H9 (cell line): ENCODE results near the gene ETFA. TPM values are rescaled to one million over a fixed set of nuclear protein-coding genes. Genes with fewer than 3 reads are reported as not detected.

ENCODE experiments used
- DNase-seq: peaks from one replicate; pipeline ENCODE4 v3.0.0-alpha.2; 2017
- H2AFZ ChIP-seq: one replicate; pipeline ENCODE4 v1.6.1; 2013; ENCODE audit warnings: mild to moderate bottlenecking, low read length, control low read depth, moderate library complexity
- H2AK5ac ChIP-seq: 2 replicates; pipeline ENCODE4 v1.6.1; 2013; ENCODE audit warnings: low read length, control low read depth, mixed read lengths; ENCODE audit not compliant: insufficient read length
- H2BK120ac ChIP-seq: one replicate; pipeline ENCODE4 v1.6.1; 2013; ENCODE audit warnings: low read depth, mild to moderate bottlenecking, low read length, control low read depth, inconsistent platforms; ENCODE audit not compliant: poor library complexity, severe bottlenecking
- H2BK12ac ChIP-seq: 2 replicates; pipeline ENCODE4 v1.6.1; 2013; ENCODE audit warnings: low read length, control low read depth, mixed read lengths, low read depth; ENCODE audit not compliant: insufficient read length
- H2BK15ac ChIP-seq: 2 replicates; pipeline ENCODE4 v1.6.1; 2013; ENCODE audit warnings: low read depth, low read length, control low read depth
- H2BK20ac ChIP-seq: one replicate; pipeline ENCODE4 v1.6.1; 2013; ENCODE audit warnings: low read depth, mild to moderate bottlenecking, low read length, control low read depth, inconsistent platforms; ENCODE audit not compliant: poor library complexity, severe bottlenecking
- H2BK5ac ChIP-seq: 2 replicates; pipeline ENCODE4 v1.6.1; 2013; ENCODE audit warnings: low read length, control low read depth, mixed read lengths; ENCODE audit not compliant: insufficient read length
- H3K14ac ChIP-seq: 2 replicates; pipeline ENCODE4 v1.6.1; 2013; ENCODE audit warnings: low read length, control low read depth; ENCODE audit not compliant: insufficient read depth
- H3K18ac ChIP-seq: 2 replicates; pipeline ENCODE4 v1.6.1; 2013; ENCODE audit warnings: low read depth, mild to moderate bottlenecking, mixed read lengths, low read length, control low read depth; ENCODE audit not compliant: insufficient read length
- H3K23ac ChIP-seq: 2 replicates; pipeline ENCODE4 v1.6.1; 2013; ENCODE audit warnings: low read length, control low read depth, mixed read lengths, low read depth; ENCODE audit not compliant: insufficient read length
- H3K23me2 ChIP-seq: 2 replicates; pipeline ENCODE4 v1.6.1; 2013; ENCODE audit warnings: low read depth, mild to moderate bottlenecking, mixed read lengths, low read length, control low read depth; ENCODE audit not compliant: insufficient read length, poor library complexity, severe bottlenecking
- H3K27ac ChIP-seq: 2 replicates; pipeline ENCODE4 v1.5.1; 2013; ENCODE audit warnings: low read length, control low read depth, mixed read lengths, low read depth; ENCODE audit not compliant: insufficient read length
- H3K27me3 ChIP-seq: 2 replicates; pipeline ENCODE4 v1.6.1; 2013; ENCODE audit warnings: low read length, control low read depth, inconsistent platforms; ENCODE audit not compliant: insufficient read depth
- H3K4ac ChIP-seq: 2 replicates; pipeline ENCODE4 v1.6.1; 2013; ENCODE audit warnings: low read depth, mild to moderate bottlenecking, control low read depth, inconsistent platforms, low read length, moderate library complexity
- H3K4me1 ChIP-seq: 2 replicates; pipeline ENCODE4 v1.6.1; 2013; ENCODE audit warnings: low read length, control low read depth, inconsistent platforms; ENCODE audit not compliant: insufficient read depth
- H3K4me2 ChIP-seq: 2 replicates; pipeline ENCODE4 v1.6.1; 2013; ENCODE audit warnings: low read length, control low read depth, mixed read lengths; ENCODE audit not compliant: insufficient read length, insufficient read depth
- H3K56ac ChIP-seq: 2 replicates; pipeline ENCODE4 v1.6.1; 2013; ENCODE audit warnings: low read depth, mild to moderate bottlenecking, mixed read lengths, low read length, control low read depth; ENCODE audit not compliant: insufficient read length
- H3K79me1 ChIP-seq: 2 replicates; pipeline ENCODE4 v1.6.1; 2013; ENCODE audit warnings: low read depth, mild to moderate bottlenecking, moderate library complexity, low read length, control low read depth, inconsistent platforms; ENCODE audit not compliant: insufficient read depth, poor library complexity, severe bottlenecking
- H3K79me2 ChIP-seq: 2 replicates; pipeline ENCODE4 v1.6.1; 2013; ENCODE audit warnings: low read length, control low read depth, inconsistent platforms; ENCODE audit not compliant: insufficient read depth
- H3K9ac ChIP-seq: 2 replicates; pipeline ENCODE4 v1.6.1; 2013; ENCODE audit warnings: low read length, control low read depth, mixed read lengths; ENCODE audit not compliant: insufficient read length; ENCODE audit errors: extremely low read depth
- H3K9me3 ChIP-seq: one replicate; pipeline ENCODE4 v1.6.1; 2013; ENCODE audit warnings: low read depth, low read length, inconsistent platforms; ENCODE audit not compliant: control insufficient read depth
- H3T11ph ChIP-seq: one replicate; pipeline ENCODE4 v1.6.1; 2013; ENCODE audit warnings: mild to moderate bottlenecking, low read length, control low read depth, inconsistent platforms
- H4K20me1 ChIP-seq: one replicate; pipeline ENCODE4 v1.6.1; 2013; ENCODE audit not compliant: control insufficient read depth, insufficient read length, insufficient read depth
- H4K5ac ChIP-seq: 2 replicates; pipeline ENCODE4 v1.6.1; 2013; ENCODE audit warnings: low read depth, mild to moderate bottlenecking, mixed read lengths, low read length, control low read depth; ENCODE audit not compliant: insufficient read length
- H4K8ac ChIP-seq: replicated peaks from 2 replicates; pipeline ENCODE4 v1.6.1; 2013; ENCODE audit warnings: low read length, control low read depth, mixed read lengths, low read depth; ENCODE audit not compliant: insufficient read length
- H4K91ac ChIP-seq: 2 replicates; pipeline ENCODE4 v1.6.1; 2013; ENCODE audit warnings: low read depth, mild to moderate bottlenecking, moderate library complexity, mixed read lengths, low read length, control low read depth; ENCODE audit not compliant: insufficient read length
- H3K27ac Mint-ChIP-seq, 3 experiments: 2 replicates in 2 of 3; 3 replicates in 1 of 3; pipeline ENCODE4 v1.8.0; 2020 to 2021; ENCODE audit warnings: mixed read lengths in 3 of 3, mild to moderate bottlenecking in 1 of 3, moderate library complexity in 1 of 3
- H3K27me3 Mint-ChIP-seq: 2 replicates; pipeline ENCODE4 v1.8.0; 2021; ENCODE audit warnings: low read depth, mild to moderate bottlenecking, moderate library complexity, mixed read lengths
- H3K36me3 Mint-ChIP-seq, 3 experiments: 2 replicates in 2 of 3; 3 replicates in 1 of 3; pipeline ENCODE4 v1.8.0; 2020 to 2021; ENCODE audit warnings: low read depth in 3 of 3, mixed read lengths in 3 of 3; ENCODE audit not compliant: insufficient read depth in 1 of 3
- H3K4me1 Mint-ChIP-seq, 2 experiments: 2 replicates each; pipeline ENCODE4 v1.8.0; 2020; ENCODE audit warnings: mixed read lengths in 2 of 2
- H3K4me3 Mint-ChIP-seq, 2 experiments: 2 replicates in 1 of 2; 3 replicates in 1 of 2; pipeline ENCODE4 v1.8.0; 2020 to 2021; ENCODE audit warnings: mild to moderate bottlenecking in 2 of 2, mixed read lengths in 2 of 2, moderate library complexity in 1 of 2
- H3K9me3 Mint-ChIP-seq, 2 experiments: 2 replicates in 1 of 2; 3 replicates in 1 of 2; pipeline ENCODE4 v1.8.0; 2020; ENCODE audit warnings: mild to moderate bottlenecking in 2 of 2, mixed read lengths in 2 of 2, moderate library complexity in 1 of 2
- CTCF ChIP-seq: fragments of 200-600 bp; sonication (generic); conservative IDR thresholded peaks from 3 replicates; pipeline ENCODE4 v1.8.0; 2021; ENCODE audit warnings: antibody characterized with exemption, mild to moderate bottlenecking
- WGBS: extraction: QIAGEN DNeasy Blood & Tissue Kit; methylation state at CpG from one replicate; pipeline ENCODE4 v1.1.7; 2013; ENCODE audit warnings: missing lambda C conversion rate, low lambda C conversion rate, mixed read lengths; ENCODE audit not compliant: insufficient read length; ENCODE audit errors: extremely low coverage; 5-methylcytosine and 5-hydroxymethylcytosine counted together
- total RNA-seq: library from RNA; stranded (reverse); gene quantifications from 2 replicates; pipeline ENCODE4 v1.2.1, GENCODE V29; 2021

Gene ETFA
- total RNA-seq, 1 experiment from 2014 or later, result 109 TPM

- Mint-ChIP-seq H3K36me3 (peaks cover 3 to 5% (median 4%) of the 10 kb centered on the region in 3 experiments; a peak in 2 of 7 replicates), H3K27me3 (no peaks in the 10 kb centered on the region), H3K4me3 (no peak overlapping the region), H3K4me1 (peaks cover 0 to 8% of the 10 kb centered on the region in 2 experiments; a peak in 1 of 4 replicates), H3K27ac (no peak overlapping the region), H3K9me3 (peaks cover 0 to 3% of the 10 kb centered on the region in 2 experiments; a peak in 1 of 5 replicates)
- no peak overlapping the region for H3K4me2 ChIP-seq
- H3K79me1 ChIP-seq, result peaks cover 10% of the 10 kb centered on the region
- H3K4me1 ChIP-seq, result no peaks in the 10 kb centered on the region
- H2BK5ac ChIP-seq, result no peak overlapping the region
- no peak overlapping the region for H2BK12ac ChIP-seq
- H4K91ac ChIP-seq, result no peak overlapping the region
- no peaks in the 10 kb centered on the region for H4K20me1 ChIP-seq
- no peaks in the 10 kb centered on the region for H3K9me3 ChIP-seq
- no peak overlapping the region for H3K18ac ChIP-seq
- no peak overlapping the region for H2BK20ac ChIP-seq
- H3K79me2 ChIP-seq, result no peaks in the 10 kb centered on the region; the same call in 1 of the 2 replicates
- no peak for TF ChIP-seq CTCF
- no peaks in the 10 kb centered on the region for H3K27me3 ChIP-seq
- no peak overlapping the region for H3K56ac ChIP-seq
- no peak overlapping the region for H3K9ac ChIP-seq
- no peak overlapping the region for H2AFZ ChIP-seq
- H3T11ph ChIP-seq, result no peak overlapping the region
- H3K27ac ChIP-seq, result no peak overlapping the region
- H2BK15ac ChIP-seq, result no peak overlapping the region
- H2AK5ac ChIP-seq, result no peak overlapping the region
- H2BK120ac ChIP-seq, result no peak overlapping the region
- no peak overlapping the region for H4K5ac ChIP-seq
- no peak overlapping the region for H4K8ac ChIP-seq
- no peak overlapping the region for H3K4ac ChIP-seq
- H3K23ac ChIP-seq, result no peak overlapping the region
- DNase-seq, result no peak
- no peaks in the 10 kb centered on the region for H3K23me2 ChIP-seq
- no peak overlapping the region for H3K14ac ChIP-seq
- no CpG with 5 or more reads among the region's 1 CpG for WGBS
These were observed 7.4 kb downstream of the ETFA start for GRCh38 chr15:76303909-76304308.
